PFSK-1 (cell line): ENCODE measurements around the gene UMOD.

Experiments
- FOXP2 ChIP-seq: optimal IDR thresholded peaks from 2 replicates; pipeline ENCODE3; 2011; ENCODE audit warnings: borderline replicate concordance, control low read depth, inconsistent platforms; ENCODE audit not compliant: insufficient read depth; ENCODE audit errors: extremely low read length, extremely low read depth
- POLR2AphosphoS5 ChIP-seq: IDR thresholded peaks from 2 replicates; pipeline ENCODE4 v1.6.1; 2012; ENCODE audit warnings: low read depth, mild to moderate bottlenecking, control low read depth, low read length, moderate library complexity
- REST ChIP-seq, 2 experiments: IDR thresholded peaks; 2 replicates each; pipeline versions ENCODE4 v1.6.1 to v1.8.0; 2011 to 2012; ENCODE audit warnings: low read depth in 2 of 2, low read length in 2 of 2, control low read depth in 1 of 2, inconsistent platforms in 1 of 2, mild to moderate bottlenecking in 1 of 2, moderate library complexity in 1 of 2; ENCODE audit not compliant: insufficient read depth in 1 of 2
- SIN3A ChIP-seq: IDR thresholded peaks from 2 replicates; pipeline ENCODE4 v1.6.1; 2012; ENCODE audit warnings: mild to moderate bottlenecking, low read length, moderate library complexity, borderline replicate concordance; ENCODE audit not compliant: insufficient read depth
- TAF1 ChIP-seq: IDR thresholded peaks from 2 replicates; pipeline ENCODE4 v1.6.1; 2012; ENCODE audit warnings: low read length, control low read depth, borderline replicate concordance; ENCODE audit not compliant: insufficient read depth

UMOD gene

GRCh38 chr16:20393801-20394577, 41.5 kb upstream of the UMOD start:
- TF ChIP-seq FOXP2 (no peak), TAF1 (no peak)

- no peak for TF ChIP-seq FOXP2
Observed at GRCh38 chr16:20391045-20391444, 38.5 kb upstream of the UMOD start.

- no peak for TF ChIP-seq REST (IDR thresholded peaks at IDR 0.05; ENCODE audit: insufficient read depth in 1 of 2, low read depth in 2 of 2, low read length in 2 of 2)
- no peak for TF ChIP-seq POLR2AphosphoS5
- TF ChIP-seq FOXP2 = no peak
- TF ChIP-seq TAF1 = no peak
- TF ChIP-seq SIN3A = no peak
Observed at GRCh38 chr16:20388854-20389253, 36.3 kb upstream of the UMOD start.

GRCh38 chr16:20387978-20388377, 35.5 kb upstream of the UMOD start:
- TF ChIP-seq SIN3A (no peak), FOXP2 (no peak), TAF1 (no peak), REST (IDR thresholded peaks at IDR 0.05; ENCODE audit: insufficient read depth in 1 of 2, low read depth in 2 of 2, low read length in 2 of 2) (no peak), POLR2AphosphoS5 (no peak)

GRCh38 chr16:20385844-20386832, 33.6 kb upstream of the UMOD start:
- no peak for TF ChIP-seq REST (IDR thresholded peaks at IDR 0.05; ENCODE audit: insufficient read depth in 1 of 2, low read depth in 2 of 2, low read length in 2 of 2)
- no peak for TF ChIP-seq SIN3A
- no peak for TF ChIP-seq POLR2AphosphoS5
- no peak for TF ChIP-seq TAF1
- no peak for TF ChIP-seq FOXP2
